HG03520 (cell line): ENCODE results near the gene LSM14B.

Source experiments
- ATAC-seq: cut with Tn5 transposase; IDR thresholded peaks from one replicate; pipeline ENCODE4 v1.9.1; 2021; ENCODE audit warnings: mild to moderate bottlenecking, moderate library complexity; ENCODE audit not compliant: unreplicated experiment

The LSM14B gene

DNA sequence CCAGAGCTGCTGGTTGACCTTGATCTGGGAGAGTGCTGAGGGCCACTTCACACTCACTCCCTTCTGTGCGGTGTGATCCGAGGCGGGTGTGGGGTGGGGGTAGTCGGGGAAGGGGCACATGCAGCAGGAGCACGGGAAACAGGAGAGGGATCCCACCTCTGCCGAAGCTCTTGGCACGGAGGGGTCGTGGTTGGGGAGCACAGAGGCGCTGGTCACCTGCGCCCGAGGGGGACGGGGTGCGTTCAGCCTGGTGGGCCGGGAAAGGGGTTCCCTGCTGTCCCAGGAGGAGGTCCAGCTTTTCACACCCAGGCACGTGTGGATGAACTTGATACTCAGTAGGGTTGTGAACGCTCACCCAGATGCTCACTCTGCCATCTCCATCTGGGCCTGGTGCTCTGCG, 38.6 kb downstream of the LSM14B start:
- ATAC-seq = no peak

DNA sequence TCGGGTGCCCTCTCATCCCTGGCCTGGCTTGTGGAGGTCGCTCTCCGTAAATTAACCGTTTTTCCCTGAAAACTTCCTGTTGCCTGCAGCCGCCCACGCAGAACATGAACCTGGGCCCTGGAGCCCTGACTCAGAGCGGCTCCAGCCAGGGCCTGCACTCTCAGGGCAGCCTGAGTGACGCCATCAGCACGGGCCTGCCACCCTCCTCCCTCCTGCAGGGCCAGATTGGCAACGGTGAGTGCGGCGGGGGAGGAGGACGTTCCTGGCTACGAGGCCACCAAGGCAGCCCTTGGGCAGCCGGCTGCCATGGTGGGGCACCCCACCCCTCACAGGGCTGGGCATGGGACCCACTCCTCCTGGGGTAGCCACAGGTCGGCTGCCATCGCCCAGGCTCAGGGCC, 39.1 kb downstream of the LSM14B start:
- no peak for ATAC-seq

DNA sequence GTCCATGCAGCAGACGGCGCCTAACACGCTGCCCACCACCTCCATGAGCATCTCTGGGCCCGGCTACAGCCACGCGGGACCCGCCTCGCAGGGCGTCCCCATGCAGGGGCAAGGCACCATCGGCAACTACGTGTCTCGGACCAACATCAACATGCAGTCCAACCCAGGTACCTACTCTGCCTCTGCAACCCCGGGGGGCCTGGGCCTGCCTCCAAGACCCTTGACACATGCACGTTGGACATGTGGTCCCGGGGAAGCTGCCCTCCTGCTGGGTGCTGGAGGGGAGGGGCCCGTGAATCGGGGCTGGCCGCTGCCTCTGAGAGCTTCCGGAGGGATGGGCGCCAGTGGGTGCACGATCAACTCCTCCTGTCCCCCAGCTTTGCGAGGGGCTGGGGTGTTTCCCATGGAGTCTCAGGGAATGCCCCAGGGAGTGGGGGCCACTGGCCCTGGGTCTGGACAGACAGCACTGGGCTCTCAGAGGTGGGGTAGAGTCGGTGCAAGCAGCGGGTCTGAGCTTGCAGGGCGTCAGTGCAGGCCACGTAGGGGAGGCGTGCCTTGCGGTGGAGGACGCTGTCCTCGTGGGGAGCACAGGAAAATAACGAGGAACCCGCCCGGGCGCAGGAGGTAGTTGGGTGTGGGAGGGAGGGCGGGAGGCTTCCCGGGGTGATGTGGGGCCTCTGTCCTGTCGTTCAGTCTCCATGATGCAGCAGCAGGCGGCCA, 40.6 kb downstream of the LSM14B start:
- no peak for ATAC-seq

DNA sequence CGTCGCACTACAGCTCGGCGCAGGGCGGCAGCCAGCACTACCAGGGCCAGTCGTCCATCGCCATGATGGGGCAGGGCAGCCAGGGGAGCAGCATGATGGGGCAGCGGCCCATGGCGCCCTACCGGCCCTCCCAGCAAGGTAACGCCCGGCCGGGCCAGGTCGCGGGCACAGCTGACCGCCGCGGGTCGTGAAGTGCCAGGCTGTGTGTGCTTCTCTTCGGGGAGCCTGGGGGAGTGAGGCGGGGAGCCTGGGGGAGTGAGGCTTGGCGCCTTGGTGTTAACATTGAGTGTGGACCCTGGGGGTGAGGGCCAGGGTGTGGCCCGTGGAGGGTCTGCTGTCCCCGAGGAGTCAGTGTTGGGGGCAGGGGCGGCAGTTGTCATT, 41.2 kb downstream of the LSM14B start:
- ATAC-seq = no peak

DNA sequence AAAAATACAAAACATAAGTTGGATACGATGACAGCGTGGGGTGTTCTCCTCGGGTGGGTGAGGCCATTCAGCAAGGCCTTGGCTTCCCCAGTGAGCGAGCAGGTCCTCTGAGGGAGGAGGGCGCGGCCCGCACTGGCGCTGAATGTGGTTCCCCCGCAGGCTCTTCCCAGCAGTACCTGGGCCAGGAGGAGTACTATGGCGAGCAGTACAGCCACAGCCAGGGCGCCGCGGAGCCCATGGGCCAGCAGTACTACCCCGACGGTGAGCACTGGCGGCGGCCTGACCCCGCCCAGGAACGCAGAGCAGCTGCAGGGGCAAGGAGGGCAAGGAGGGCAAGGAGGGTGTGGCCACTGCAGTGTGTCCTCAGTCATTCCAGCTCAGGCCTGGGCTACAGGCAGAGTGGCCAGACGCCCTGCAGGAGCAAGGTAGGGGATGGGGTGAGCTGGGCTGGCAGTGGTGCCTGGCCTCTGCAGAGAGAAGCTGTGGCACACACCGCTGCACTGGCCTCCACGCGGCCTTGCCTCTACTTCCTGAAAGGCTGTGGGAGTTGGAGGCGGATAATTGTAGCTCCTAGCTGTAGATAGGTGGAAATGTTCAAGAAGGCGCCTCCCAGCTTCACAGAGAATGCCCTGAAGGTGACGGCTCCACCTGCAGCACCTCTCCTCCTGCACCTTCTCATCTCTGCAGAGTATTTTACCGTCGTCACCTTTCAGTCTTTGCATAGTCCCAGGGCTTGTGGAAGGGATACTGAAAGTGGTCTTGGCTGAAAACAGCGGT, 41.9 kb downstream of the LSM14B start:
- no peak for ATAC-seq

DNA sequence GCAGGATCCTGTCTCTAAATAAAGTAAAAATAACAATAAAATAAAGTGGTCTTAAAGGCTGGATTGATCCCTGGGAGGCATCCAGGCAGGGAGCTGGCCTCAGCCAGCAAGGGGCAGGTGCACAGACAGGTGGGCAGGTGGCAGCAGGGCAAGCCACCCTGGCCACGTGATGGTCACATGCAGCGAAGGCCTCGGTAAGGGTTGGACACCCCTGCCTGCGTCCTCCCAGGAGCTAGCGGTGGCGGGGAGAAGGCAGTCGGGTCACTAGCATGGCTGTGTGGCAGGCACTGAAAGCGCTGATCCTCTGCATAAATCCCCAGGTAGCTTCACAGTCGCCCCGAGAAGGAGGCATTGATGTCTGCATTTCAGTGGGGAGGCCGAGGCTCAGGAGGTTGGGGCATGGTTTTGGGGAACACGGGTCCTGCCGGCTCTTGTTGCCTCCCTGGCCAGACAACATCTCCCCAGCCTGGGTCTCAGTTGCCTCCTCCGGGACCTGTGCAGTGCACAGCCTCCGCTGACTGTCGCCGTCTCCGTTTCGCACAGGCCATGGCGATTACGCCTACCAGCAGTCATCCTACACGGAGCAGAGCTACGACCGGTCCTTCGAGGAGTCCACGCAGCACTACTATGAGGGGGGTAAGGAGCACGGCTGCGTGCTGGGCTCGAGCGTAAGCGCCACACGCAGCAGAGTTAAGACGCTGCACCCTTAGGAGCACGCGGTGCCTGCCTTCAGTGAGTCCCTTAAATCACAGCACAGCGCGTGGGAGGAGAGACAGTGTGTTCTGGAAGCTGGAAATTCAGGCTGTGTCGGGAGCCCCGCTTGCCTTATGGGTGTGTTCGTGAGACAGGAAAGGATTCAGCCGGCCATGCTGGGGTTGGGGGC, 42.8 kb downstream of the LSM14B start:
- no peak for ATAC-seq

DNA sequence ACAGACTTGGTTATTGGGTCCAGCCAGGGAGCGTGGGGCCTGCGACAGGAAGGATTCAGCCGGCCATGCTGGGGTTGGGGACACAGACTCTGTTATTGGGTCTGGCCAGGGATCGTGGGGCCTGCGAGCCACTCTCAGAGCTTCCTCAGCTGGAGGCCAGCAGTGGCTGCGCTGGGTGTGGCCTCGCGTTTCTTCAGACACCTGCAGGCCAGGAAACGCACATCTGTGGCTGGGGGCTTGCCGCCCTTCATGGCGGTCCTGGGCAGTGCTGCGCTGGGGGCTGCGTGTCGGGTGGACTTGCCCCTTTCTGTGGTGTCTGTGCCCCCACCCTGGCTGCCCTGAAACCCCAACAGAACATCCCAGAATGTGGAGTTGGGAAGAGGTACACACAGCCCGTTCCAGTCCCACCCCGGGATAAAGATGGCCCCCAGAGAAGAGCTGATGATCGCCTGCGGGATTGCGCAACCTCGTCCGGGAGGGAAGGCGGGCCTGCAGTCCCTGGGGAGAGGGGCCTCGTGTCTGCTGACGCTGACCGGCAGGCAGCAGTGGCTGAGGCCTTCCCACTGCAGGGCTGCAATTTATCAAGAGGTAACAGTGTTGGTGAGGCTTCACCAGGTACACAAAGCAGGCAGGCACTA, 43.6 kb downstream of the LSM14B start:
- ATAC-seq = no peak

DNA sequence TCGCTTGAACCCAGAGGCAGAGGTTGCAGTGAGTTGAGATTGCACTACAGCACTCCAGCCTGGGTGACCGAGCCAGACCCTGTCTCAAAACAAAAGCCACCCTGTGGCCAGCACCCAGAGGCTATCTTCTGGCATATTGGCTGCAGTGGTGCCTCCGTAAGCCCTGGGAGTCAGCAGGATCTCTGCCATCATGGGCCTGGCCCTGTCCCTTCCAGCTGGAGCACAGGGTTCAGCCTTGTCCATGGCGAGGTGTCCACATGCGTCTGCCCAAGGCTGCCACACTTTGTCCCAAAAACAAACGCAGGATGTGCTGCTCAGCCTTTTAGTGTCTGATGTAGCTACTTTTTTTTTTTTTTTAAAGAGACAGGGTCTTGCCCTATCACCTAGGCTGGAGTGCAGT, 45.2 kb downstream of the LSM14B start:
- no peak for ATAC-seq

DNA sequence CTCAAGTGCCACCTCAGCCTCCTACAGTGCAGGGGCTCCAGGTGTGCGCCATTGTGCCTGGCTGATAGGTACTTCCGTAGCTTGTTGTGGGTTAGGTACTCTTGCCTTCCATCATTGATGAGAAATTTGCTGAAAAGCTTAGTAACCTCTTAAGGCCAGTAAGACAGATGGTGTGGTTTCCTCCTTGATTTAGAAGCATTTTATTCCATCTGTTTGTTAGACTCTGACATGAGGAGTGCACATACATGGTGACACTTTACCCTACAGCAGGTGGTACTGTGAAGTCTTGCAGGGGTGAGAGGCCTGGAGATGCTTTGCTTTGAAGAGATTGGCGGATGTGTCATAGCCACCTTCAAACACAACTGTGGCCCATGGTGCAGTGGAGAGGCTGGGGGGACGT, 45.8 kb downstream of the LSM14B start:
- no peak for ATAC-seq

DNA sequence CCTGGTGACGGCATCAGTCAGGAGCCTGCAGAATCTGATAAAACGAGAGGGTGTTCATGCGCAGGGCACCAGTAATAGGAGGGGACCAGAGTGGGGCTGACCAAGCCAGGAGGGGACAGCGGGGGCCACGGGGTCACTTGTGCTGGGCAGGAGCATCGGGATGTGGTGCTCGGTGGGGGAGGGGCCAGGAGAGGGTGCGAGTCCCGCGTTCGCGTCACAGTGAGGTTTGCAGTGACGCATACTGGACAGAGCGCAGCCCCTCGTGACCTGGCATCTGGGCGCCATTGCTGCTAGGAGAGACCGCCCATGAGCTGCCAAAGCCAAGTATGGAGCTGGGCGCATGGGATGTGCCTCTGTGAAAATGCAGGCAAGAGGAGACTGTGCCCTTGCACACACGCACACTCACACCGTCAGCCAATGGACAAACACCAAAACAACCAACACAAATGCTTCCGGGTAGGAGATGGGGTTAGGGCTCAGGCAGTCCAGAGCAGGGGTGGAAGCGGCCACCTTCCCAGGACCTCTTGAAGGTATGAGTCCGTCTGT, 46.7 kb downstream of the LSM14B start:
- ATAC-seq = no peak

DNA sequence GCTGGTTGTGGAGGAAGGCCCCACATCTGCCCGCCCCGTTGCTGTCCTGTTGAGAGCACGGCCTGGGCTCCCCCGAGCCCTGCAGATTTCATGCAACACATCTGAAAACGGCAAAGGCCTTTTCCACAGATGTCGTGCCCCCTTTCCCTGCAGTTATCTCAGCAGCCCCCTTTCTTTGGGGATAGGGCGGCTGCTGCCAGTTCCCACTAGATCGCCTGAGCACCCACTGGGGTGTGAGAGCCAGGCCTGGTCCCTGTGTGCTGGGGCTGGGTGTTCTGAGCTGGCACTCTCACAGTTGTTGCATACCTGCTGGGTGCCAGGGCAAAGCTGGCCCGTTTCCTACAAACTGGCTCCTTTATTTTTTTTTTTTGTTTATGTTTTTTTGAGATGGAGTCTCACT, 48.3 kb downstream of the LSM14B start:
- no peak for ATAC-seq

DNA sequence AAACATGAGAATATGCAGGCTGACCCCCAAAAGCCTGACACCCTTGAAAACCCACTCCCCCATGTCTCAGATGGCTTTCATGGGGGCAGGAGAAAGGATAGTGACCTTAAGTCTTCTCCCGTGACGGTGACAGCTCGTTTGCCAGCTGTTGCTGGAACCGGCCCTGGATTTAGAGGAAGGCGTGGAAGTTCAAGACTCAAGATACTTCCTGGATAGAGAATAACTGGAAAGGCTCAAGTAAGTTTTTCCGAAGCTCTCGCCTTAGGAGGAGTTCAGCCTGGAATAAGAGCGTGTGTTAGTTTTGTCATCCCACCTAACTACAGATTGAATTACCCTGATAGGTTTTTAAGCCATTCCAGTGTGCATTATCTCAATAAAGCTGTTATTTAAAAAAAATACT, 49.0 kb downstream of the LSM14B start:
- no peak for ATAC-seq

DNA sequence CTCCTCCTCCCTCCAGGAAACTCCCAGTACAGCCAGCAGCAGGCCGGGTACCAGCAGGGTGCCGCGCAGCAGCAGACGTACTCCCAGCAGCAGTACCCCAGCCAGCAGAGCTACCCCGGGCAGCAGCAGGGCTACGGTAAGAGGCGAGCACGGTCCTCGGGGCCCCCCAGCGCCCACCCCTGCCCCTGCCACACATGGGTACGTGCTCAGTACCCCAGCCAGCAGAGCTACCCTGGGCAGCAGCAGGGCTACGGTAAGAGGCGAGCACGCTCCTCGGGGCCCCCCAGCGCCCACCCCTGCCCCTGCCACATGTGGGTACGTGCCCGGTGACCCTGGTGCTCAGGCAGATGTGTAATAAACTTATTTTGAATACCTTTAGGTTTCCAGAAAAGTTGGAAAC, 50.4 kb downstream of the LSM14B start:
- no peak for ATAC-seq

DNA sequence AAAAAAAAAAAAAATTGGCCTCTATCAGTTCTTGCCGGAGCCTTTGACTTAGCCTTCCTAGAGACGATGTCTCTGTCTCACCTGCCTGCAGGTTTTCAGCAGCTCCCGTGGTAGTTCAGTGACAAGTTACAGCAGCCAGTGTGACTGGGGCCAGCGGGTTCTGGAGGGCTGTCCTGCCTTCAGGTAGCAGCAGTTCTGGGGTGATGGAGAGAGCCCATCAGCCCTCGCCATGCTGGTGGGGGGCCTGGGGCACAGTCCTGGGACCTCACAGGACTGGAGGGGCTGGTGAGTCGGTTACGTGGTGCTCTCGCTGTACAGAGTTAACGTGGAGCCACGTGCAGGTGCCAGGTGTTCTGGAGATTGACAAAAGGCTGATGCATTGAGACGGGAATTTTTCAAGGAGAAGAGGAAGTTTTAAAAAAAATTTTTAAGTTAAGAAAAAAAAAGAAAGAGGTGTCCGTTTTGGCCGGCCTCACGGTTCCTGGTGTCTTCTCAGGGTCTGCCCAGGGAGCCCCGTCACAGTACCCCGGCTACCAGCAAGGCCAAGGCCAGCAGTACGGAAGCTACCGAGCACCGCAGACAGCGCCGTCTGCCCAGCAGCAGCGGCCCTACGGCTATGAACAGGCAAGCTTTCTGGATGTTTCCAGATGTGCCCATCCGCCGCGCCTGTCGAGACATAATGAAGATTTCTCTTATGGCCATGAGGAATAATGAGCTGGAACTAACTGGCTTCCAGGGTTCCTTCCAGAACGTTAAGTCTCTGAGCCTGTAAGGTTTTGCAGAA, 51.9 kb downstream of the LSM14B start:
- ATAC-seq = no peak

DNA sequence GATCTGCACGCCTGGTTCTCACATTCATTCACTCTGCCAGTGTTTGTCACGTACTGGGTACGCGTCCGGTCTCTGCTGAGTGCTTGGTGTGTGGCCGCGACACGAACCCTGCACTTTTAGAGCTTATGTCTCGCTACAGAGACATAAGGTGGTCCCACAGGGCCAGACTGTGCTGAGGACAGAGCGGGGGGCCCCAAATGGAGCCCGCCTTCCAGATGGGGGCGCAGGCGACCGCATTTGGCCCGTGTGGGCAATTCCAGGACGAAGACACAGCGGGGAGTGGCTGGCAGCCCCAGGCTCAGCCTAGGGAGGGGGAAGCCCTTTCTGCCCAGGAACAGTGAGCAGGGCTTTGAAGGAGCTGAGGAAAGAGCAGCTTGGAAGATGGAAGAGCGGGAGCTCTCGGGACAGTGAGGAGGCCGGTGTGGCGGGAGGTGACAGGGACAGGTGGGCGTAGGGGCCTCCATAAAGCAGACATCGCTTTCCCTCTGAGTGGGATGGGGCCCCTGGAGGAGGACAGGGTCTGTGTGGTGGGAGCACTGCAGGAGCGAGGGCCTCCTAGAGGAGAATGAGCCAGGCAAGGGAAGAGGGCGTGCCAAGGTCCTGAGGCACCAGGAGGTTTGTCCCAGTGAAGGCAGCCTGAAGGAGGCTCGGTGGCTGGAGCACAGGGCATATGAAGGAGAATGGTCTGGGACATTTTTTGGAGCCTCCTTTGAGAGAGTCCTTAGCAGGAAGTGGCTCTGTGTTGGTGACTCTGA, 52.8 kb downstream of the LSM14B start:
- ATAC-seq = no peak

DNA sequence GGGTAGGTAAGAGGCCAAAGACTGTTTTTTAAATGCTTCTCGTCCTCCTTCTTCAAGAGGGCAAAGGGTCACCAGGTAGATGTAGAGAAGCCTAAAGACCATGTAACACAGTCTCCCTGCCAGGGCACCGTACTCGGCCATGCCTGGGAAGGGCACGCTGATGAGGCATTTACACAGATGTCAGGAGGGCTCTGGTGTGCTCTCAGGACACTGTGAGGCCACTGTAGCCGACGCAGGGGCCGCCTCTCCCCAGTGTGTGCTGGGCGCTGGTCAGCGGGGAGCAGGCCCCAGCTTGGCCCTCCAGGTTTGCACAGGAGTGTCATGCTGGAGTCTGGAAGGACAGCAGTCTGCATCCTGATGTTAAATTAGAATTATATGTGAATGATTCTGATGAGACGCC, 53.4 kb downstream of the LSM14B start:
- no peak for ATAC-seq

DNA sequence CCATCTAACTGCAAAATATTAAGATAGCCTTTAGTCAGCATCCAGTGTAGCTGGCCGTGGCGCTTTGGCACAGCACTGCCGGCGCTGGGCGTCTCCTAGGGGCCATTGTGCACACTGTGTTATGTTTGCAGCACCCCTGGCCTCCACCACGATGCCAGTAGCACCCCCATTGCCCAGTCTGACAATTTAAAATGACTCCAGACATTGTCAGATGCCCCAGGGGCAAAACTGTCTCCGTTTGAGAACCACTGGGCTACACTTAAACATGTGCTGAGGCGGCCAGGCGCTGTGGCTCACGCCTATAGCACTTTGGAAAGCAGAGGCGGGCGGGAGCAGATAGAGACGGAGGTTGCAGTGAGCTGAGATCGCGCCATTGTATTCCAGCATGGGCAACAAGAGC, 54.6 kb downstream of the LSM14B start:
- no peak for ATAC-seq

DNA sequence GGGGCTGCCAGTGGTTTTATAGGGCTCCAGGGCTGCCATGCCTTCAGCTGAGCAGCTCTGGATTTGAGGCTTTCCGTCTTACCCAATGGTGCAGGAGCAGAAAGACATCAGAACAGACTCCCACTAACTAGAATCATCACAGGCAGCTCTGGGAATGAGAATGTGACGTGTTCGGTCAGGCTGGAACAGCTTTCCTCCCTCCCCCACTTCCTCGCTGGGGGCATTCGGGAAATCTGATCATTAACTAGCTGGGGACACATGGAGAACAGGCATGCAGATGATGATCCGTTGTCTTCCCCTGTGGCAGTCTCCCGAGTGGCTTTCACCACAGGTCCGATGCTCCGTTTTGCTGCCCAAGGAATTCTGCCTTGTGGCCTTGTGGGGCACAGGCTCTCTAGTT, 55.0 kb downstream of the LSM14B start:
- ATAC-seq = no peak
